DMS 273 treated with DMSO at 0.1 percent for 48 hours (cell line): ENCODE data around the gene ANK2.

Source experiments
- DNase-seq: peaks from one replicate; lab custom pipeline; 2025; lab: John Stamatoyannopoulos, UW

ANK2 gene

GRCh38 chr4:113289766-113290165, 240.3 kb downstream of the ANK2 start:
- no peak for DNase-seq

DNA sequence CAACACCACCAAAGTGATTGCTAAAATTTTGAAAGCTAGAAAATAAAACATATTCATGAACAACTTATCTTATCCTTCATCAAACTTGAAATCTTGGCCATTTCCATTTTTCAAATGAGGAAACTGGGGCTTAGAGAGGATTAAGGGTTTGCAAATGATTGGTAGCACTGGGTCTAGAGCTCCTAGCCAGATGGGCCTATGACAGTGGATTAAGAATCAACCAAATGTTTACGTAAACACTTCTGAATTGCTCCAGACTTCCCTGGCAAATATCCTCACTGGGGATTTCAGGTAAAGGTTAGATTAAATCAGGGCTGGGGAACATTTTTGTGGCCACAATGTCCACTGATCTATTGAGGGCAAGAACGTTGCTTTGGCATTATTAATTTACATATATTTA, 241.2 kb downstream of the ANK2 start:
- DNase-seq = no peak

DNA sequence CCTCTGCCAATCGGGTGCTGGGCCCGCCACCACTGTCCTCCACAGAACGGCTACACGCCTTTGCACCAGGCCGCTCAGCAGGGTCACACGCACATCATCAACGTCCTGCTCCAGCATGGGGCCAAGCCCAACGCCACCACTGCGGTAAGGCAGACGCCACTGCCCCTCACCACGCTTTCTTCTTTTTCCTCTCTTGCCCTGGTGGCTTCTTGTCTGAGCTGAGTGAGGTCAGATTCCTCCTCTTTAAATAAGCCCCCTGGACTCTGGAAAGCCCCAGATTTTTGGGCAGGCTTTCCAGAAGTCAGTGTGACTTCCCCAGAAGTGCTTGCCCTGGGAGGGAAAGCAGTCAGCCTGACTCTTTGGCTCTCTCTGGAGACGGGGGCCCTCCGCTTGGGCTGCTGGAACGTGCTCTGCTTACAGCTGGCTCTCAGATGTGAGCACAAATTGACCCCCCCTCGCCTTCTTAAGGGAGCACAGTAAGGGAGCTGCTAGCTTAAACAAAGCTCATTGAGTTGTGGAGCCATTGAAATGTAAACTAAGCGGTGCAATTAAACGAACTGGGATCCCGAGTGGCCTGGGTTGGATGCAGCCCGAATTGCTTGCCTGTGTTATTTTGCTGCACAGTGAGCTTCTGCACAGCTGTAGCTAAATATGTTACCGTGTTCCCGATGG, 243.1 kb downstream of the ANK2 start:
- no peak for DNase-seq

DNA sequence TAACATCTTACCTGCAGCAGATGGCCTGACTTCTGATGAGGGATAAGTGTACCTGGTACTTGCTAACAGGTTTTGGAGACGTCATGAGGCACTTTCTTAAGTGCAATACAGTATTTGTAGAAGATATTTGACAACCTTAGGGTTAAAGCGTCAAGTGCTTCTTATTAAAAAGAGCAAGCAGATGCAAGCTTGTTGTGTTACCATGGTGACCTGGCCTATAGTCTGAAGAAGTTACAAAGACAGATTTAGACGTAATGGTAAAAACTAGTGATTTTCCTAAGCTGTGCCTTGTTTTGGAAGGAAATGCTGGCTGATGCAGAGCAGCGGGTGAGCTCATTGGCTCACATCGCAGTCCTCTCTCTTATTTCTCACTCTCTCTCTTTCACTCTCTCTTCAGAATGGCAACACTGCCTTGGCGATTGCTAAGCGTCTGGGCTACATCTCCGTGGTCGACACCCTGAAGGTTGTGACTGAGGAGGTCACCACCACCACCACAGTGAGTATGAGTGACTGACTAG, 243.6 kb downstream of the ANK2 start:
- no peak for DNase-seq

GRCh38 chr4:113293674-113294073, 244.2 kb downstream of the ANK2 start:
- DNase-seq = no peak

GRCh38 chr4:113294908-113295307, 245.5 kb downstream of the ANK2 start:
- DNase-seq = no peak

DNA sequence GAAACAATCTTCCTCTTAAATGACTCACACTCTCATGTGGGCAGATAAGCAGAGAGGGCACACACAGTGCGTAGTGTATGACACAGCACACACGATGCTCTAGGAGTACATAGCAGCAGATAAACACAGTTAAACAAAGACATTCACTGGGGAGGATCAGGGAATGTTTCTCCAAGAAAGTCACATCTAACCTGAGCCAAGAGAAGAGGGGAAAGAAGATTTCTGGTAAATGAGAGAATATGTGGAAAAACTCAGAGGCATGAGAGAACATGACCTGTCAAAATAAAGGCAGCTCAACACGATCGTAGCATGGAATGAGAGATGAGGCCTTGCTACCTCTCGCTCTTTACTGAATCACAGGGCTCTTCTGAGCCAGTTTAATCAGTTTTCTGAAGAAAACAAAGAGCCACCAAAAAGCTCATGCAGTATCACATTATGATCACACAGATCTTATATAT, 251.0 kb downstream of the ANK2 start:
- no peak for DNase-seq

DNA sequence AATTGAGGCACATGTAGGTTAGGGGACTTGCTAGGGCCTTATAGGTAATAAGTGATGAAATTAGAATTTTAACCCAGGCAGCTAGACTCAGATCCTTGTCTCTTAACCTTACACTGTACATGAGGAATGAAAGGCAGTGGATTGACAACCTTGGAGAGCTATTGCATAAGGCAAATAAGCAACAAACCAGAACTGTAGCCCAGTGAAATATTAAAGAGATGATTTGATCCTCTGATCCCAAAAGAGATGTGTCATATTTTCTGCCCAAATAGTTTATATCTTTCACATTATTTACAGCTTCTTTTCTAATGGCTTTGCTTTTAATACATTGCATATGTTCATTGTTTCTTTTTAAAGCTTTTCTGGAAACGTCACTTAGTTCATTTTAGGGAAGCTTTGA, 252.6 kb downstream of the ANK2 start:
- DNase-seq = no peak

- DNase-seq = no peak
Measured at GRCh38 chr4:113303315-113303714, 253.9 kb downstream of the ANK2 start.

GRCh38 chr4:113311047-113311446, 261.6 kb downstream of the ANK2 start:
- DNase-seq = no peak

DNA sequence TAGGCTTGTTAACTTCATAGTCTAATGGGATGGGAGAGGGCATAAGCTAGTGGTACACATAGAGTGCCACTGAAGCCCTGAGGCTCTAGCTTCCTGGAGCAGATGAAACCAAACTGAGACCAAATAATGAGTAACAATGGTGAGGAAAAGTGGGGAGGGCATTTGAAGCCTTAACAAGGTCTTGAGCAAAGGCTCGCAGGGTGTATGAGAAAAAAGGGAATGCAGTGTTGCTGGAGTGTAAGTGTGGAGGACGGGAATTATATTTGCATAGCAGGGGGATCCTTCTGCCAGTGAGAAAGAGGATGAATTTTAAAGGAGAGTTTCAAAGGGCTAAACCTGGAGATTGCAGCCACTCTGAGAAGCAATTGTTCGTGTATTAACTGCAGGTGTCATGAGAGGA, 263.1 kb downstream of the ANK2 start:
- no peak for DNase-seq

DNA sequence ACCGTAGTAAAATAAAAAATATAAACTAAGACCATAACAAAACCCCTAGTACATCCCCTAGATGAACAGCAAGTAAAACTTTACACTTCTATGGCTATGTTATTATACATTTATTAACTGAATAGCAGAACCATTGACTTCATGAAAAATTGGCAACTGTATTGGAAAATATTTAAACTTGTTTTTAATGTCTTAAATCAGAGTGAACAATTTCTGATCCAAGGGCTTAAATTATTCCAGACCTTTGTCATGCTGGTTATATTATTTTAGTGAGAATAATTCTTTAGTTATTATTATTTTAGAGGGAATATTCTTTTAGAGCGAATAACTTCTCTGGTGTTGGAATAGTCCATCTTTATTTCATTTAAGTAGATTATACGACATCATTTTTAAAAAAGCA, 265.0 kb downstream of the ANK2 start:
- no peak for DNase-seq

DNA sequence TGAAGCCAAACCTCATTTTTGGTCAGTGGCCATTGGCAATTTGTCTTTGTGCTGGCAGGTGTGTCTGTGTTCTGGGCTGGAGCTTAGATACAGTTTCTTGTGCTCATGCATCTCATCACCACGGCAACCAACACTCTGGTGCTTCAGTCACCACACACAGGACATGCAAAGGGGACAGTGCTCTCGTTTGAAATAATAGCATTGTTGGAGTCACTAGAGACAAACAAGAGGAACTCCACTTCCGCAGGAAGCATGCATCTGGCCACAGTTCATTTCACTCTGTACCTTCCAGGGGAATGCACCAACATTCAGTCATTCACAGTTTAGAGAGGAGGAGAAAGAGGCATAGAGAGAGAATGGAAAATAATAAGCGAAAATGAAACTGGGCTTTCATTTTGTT, 267.4 kb downstream of the ANK2 start:
- DNase-seq = no peak

DNA sequence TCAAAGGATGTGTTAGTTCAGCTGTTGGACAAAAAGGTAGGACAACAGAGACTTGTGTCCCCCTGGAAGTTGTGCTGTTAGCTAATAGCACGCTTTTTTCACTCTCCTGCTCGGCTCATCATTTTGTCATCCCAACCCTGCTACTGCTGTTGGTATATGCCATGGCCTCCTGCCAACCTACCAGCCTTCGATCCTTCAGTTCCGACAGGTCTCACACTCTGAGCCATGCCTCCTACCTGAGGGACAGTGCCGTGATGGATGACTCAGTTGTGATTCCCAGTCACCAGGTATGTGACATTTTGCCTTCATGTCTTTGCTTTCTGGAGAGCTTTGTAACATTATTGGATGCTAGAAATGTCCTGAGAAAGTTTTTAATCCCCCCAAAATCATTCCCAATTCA, 268.1 kb downstream of the ANK2 start:
- DNase-seq = no peak

GRCh38 chr4:113322736-113323135, 273.3 kb downstream of the ANK2 start:
- no peak for DNase-seq

GRCh38 chr4:113325876-113326615, 276.6 kb downstream of the ANK2 start:
- no peak for DNase-seq

DNA sequence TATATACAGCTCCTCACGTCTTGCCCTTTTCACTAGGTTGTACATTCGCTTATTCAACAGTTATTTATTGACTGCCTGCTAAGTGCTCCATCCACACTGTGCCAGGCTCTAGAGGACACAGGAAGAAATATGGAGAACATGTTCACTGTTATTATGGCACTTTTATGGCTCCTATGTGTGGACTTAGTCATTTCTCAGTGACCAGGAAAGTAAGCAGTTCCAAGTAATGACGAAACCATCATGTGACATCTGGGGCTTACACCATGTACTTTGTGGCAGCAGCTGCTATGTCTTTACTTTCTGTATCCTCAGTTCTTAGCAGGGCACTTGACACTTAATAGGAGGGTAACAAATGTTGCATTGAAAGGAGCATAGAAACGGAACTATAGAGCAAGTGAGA, 278.0 kb downstream of the ANK2 start:
- no peak for DNase-seq

DNA sequence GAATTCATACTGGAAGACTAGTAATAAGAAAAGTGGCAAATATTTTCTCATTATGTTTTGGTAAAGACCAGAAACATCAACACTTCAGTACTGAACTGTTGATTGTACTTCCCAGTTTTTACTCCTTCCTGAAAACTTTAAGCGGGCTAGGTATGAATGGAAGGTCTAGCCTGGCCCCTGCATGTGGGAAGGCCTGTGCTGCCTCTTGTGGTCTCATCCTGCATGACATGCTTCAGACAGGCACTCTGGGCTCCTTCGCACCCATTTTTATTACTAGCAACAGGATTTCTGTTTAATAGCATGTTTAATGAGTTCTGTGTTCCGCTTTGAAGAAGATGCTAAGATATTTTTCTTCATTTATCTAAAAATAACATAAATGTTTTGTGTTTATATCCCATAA, 279.1 kb downstream of the ANK2 start:
- DNase-seq = no peak

DNA sequence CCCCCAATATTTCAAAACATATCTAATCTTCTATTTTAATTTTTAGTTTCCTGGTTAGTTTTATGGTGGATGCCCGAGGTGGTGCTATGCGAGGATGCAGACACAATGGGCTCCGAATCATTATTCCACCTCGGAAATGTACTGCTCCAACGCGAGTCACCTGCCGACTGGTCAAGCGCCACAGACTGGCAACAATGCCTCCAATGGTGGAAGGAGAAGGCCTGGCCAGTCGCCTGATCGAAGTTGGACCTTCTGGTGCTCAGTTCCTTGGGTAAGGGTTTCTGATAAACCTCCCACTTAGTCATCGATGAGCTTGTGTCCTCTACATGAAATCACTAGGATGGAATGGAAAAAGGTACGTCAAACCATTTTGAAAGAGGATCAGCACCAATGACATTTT, 280.7 kb downstream of the ANK2 start:
- no peak for DNase-seq

DNA sequence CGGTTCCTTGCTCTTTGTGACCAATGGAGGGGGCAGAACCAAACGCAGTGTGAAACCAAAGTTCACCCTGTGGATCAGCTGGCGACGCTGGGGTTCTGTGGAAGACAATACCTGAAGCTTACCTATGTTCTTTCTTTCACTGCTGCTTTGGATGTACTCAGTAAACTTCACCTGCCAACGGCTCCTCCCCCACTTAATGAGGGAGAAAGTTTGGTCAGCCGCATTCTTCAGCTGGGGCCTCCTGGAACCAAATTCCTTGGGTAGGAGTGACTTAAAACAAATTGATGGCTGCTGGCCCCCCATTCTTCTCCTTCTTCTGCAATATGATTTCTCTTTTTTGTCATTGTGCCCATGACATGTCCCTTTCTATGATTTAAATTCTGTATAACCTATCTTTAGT, 282.4 kb downstream of the ANK2 start:
- no peak for DNase-seq

DNA sequence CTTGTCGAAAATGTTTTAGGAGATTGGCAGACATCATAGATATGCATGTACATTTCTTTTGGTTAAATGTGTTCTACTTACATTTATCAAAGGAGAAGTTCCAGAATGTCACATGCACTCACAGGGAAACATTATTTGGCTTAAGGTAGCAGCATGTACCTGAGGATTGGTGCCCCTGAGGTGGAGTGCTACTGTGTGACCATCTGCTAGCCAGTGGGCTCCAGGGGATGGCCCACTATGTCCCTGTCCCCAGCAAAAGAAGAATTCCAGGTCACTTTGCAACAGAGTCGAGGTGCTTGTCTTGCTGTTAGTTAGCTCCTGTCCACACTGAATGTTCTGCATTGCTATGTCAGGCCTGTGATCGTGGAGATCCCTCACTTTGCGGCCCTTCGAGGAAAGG, 283.2 kb downstream of the ANK2 start:
- no peak for DNase-seq

DNA sequence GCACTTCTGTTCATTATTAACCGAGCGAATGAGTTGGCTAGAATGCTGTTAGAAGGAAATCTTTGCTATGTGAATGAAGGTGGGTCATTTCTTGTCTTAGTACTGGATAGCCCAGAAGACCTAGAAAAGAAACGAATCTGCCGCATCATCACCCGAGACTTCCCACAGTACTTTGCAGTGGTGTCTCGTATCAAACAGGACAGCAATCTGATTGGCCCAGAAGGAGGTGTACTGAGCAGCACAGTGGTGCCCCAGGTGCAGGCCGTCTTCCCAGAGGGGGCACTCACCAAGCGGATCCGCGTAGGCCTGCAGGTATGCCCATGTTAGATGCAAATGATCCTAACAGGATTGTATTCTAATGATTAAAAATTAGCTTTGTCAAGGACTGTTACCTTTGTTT, 286.3 kb downstream of the ANK2 start:
- DNase-seq = no peak

DNA sequence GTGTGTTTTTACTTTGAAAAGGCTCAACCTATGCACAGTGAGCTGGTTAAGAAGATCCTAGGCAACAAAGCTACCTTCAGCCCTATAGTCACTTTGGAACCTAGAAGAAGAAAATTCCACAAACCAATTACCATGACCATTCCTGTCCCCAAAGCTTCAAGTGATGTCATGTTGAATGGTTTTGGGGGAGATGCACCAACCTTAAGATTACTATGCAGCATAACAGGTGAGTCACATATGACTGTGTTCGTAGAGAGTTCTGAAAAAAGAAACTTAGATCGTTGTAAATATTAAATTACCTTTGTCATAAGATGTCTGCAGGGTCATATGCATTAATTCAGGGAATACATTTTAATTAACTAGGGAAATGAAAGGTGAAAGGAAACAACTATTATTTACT, 287.1 kb downstream of the ANK2 start:
- DNase-seq = no peak

DNA sequence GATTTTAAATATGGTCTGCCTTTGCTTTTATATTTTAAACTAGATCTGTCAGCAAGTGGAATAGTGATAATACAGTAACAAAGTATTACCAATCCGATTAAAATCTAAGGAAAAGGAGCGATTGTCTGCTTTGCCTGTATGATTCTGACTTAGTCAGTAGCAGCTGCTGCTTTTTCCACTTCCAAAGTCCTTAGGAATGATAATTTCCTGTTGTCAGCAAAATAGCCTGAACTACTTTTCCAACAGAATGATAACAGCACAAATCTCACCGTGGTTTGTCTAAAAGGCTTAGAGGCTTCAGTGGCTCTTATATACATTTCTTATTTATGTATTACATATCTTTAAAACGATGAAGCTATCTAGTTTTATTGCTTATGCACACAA, 290.0 kb downstream of the ANK2 start:
- no peak for DNase-seq
